Cerebellar cortex (tissue), 1 donor: ENCODE measurements around the gene ELK4.

Experiments
- DNase-seq: peaks from one replicate; pipeline ENCODE4 v3.0.0-alpha.2; 2015; ENCODE audit warnings: low spot score

The ELK4 gene

DNA sequence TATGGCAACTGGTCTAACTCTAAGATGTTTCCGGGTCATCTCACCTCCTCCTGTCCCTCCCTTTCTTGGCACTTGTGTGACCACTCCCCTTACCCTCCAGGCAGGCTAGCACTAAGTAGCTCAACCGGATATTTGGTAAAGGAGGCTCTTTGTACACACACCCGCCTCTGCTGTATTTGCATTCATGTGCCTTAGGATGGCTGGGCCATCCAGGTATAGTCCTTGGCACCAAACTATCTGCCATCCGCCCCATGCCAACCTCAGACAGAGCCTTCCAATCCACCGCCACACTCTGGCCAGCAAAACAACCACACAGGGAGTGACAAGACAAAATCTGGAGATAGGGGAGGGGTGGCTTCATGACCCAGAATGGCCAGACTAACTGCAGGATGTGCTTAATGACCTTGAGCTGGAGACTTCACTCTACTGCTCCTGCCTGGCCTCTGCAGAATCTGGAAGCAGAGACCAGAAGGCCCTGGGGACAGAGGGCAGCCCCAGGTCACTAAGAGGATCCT, 67.8 kb downstream of the ELK4 start:
- DNase-seq = no peak

DNA sequence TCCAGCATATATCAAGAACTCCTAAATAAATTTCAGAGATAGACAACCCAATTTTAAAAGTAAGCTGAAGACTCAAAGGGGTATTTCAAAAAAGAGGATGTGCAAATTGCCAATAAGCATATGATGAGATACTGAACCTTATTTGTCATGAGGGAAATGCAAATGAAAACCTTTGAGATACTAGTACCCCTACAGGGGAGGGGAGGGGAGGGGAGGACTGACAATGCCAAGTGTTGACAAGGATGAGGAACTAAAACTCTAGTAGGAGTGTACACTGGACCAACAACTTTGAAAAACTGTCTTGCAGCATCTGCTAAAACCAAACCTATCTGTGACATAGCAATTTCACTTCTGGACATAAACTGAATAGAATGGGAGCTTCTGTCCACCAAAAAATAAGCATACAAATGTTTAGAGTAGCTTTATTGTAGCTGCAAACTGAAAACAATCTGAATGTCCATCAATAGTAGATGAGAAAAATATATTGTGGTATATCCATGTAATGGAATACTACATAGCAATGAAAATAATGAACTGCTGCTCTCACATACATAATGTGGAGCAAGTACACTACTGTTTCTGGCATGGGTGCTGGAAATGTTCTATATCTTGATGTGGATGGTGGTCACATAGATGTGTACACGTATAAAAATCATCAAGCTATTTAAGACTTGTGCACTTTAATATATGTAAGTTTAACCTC, 70.2 kb downstream of the ELK4 start:
- no peak for DNase-seq
